Activated CD8-positive, alpha-beta T cell treated with anti-CD3 and anti-CD28 coated beads for 36 hours (primary cell): Measurements from ENCODE around the gene RLN3. TPM values are rescaled to one million over a fixed set of nuclear protein-coding genes. Genes with fewer than 3 reads are reported as not detected.

ENCODE experiments used
- ATAC-seq: fragments of 200-7000 bp; cut with Tn5 transposase; one replicate; pipeline ENCODE4 v1.10.0; 2021; ENCODE audit warnings: mild to moderate bottlenecking, moderate library complexity
- CTCF ChIA-PET: fragments of 350-600 bp; sonication (Branson Sonifier 250); formaldehyde crosslinking; loops from one replicate; lab custom pipeline; 2021; ENCODE audit warnings: antibody characterized with exemption; lab: Charles Lee
- POLR2A ChIA-PET: fragments of 350-600 bp; sonication (Branson Sonifier 250); formaldehyde crosslinking; loops from one replicate; lab custom pipeline; 2021; ENCODE audit warnings: antibody characterized with exemption; lab: Charles Lee
- DNase-seq: peaks from one replicate; pipeline ENCODE4 v3.0.0-alpha.2; 2020
- H3K27ac Mint-ChIP-seq: one replicate; pipeline ENCODE4 v1.8.0; 2021; ENCODE audit warnings: mild to moderate bottlenecking, mixed read lengths
- H3K27me3 Mint-ChIP-seq: one replicate; pipeline ENCODE4 v1.8.0; 2021; ENCODE audit warnings: mixed read lengths
- H3K36me3 Mint-ChIP-seq: one replicate; pipeline ENCODE4 v1.8.0; 2021; ENCODE audit warnings: low read depth, mixed read lengths
- H3K4me1 Mint-ChIP-seq: one replicate; pipeline ENCODE4 v1.8.0; 2021; ENCODE audit warnings: low read depth, mixed read lengths
- H3K4me3 Mint-ChIP-seq: one replicate; pipeline ENCODE4 v1.8.0; 2021; ENCODE audit warnings: mild to moderate bottlenecking, moderate library complexity, mixed read lengths
- H3K9me3 Mint-ChIP-seq: one replicate; pipeline ENCODE4 v1.8.0; 2021; ENCODE audit warnings: mixed read lengths
- CTCF ChIP-seq: fragments of 200-600 bp; IDR thresholded peaks from one replicate; pipeline ENCODE4 v1.8.0; 2022; ENCODE audit warnings: antibody characterized with exemption, mild to moderate bottlenecking
- intact Hi-C: fragments of 100-400 bp; cut with micrococcal nuclease; formaldehyde crosslinking; loops from one replicate; pipeline ENCODE4 v1.10.0; 2022
- total RNA-seq, 2 experiments: library from RNA; stranded (reverse); gene quantifications; one replicate each; pipeline ENCODE4 v1.2.3, GENCODE V29; 2021

RLN3 gene
- total RNA-seq, 2 experiments from 2014 or later = not detected

DNA sequence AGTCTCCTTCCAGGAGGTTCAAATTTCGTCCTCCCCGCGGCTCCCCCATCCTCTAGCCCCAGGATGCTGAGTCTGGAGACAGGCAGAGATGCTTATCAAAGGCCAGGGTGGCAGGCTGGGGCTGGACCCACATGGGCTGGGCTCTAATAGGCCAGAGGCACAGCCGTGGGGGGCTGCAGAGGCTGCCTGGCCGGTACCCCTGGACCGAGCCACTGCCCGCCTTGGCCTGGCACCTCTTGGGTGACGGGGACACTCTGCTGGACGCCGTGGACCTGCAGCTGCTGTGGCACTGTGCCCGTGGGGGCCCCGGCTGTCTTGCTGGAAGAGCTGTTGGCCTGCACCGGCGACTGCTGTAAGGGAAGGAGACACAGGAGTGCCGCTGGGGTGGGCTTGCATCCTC lies 47.6 kb upstream of the RLN3 start:
- CTCF ChIA-PET = no interaction called here
- POLR2A ChIA-PET = interaction anchor here (0.5 kb wide), 1 partner anchor 165 kb away, joined by 5 read pairs; no protein-coding TSS in a partner anchor
- intact Hi-C loops = no loop called here

DNA sequence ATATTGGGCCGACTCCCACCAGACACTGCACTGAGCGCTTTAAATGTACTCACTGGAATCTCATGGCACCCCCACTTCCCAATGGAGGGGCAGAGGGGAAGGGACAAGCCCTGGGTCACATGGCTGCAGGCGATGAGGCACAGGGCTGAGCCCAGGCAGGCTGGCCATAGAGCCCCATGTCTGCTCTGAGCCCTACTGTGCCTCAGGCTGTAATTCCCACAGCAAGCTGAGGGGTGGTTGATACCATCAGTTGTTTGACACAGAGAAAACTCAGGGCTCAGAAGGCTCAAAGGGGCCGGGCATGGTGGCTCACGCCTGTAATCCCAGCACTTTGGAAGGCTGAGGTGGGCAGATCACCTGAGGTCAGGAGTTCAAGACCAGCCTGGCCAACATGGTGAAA lies 46.9 kb upstream of the RLN3 start:
- Mint-ChIP-seq H3K27ac (no peak overlapping the region), H3K36me3 (peaks cover 7% of the 10 kb centered on the region), H3K27me3 (no peaks in the 10 kb centered on the region), H3K4me1 (peaks cover 34% of the 10 kb centered on the region), H3K9me3 (no peaks in the 10 kb centered on the region), H3K4me3 (no peak overlapping the region)
- POLR2A ChIA-PET = interaction anchor here (1.5 kb wide), 1 partner anchor 28 kb away, joined by 3 read pairs; no protein-coding TSS in a partner anchor
- DNase-seq (no peak), ATAC-seq (no peak)
- CTCF ChIA-PET = interaction anchor here (1.2 kb wide), 1 partner anchor 92 kb away, joined by 4 read pairs; no protein-coding TSS in a partner anchor
- intact Hi-C loops = no loop called here
- no peak for TF ChIP-seq CTCF

More for the DNA sequence above, 47.6 kb upstream of the RLN3 start:
- Mint-ChIP-seq H3K4me1 (peaks cover 28% of the 10 kb centered on the region), H3K27ac (no peak overlapping the region), H3K36me3 (peaks cover 7% of the 10 kb centered on the region), H3K27me3 (no peaks in the 10 kb centered on the region), H3K9me3 (no peaks in the 10 kb centered on the region), H3K4me3 (no peak overlapping the region)
- DNase-seq (no peak), ATAC-seq (no peak)
- no peak for TF ChIP-seq CTCF

GRCh38 chr19:13981467-13981866 lies 46.5 kb upstream of the RLN3 start:
- Mint-ChIP-seq H3K9me3 (no peaks in the 10 kb centered on the region), H3K27ac (no peak overlapping the region), H3K4me1 (peaks cover 37% of the 10 kb centered on the region), H3K27me3 (no peaks in the 10 kb centered on the region), H3K36me3 (peaks cover 5% of the 10 kb centered on the region), H3K4me3 (no peak overlapping the region)
- DNase-seq (no peak), ATAC-seq (no peak)
- intact Hi-C loops = no loop called here
- TF ChIP-seq CTCF = no peak
- ChIA-PET POLR2A (interaction anchor here (1.5 kb wide), 1 partner anchor 28 kb away, joined by 3 read pairs; no protein-coding TSS in a partner anchor), CTCF (interaction anchor here (1.2 kb wide), 1 partner anchor 92 kb away, joined by 4 read pairs; no protein-coding TSS in a partner anchor)

DNA sequence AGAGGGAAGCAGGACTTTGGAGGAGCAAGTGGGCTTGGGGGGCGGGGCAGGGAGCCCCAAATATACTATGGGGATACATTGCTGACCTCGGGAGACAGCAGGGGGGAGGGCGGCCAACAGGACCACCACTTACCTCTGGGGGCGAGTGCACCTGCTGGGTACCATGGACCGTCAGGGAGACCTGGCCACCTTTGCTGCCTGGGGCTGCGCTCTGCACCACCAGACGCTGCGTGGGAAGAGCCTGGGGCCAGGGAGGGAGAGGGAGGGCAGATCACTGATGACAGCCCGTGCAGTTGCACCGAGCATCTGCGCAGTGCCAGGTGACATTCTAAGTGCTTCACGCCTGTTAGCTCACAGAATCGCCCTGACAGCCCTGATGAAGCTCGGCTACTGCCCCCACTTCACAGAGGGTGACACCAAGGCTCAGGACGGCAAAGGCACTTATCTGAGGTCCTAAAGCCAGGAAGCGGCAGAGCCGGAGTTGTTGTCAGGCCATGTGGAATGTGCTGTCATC lies 45.9 kb upstream of the RLN3 start:
- Mint-ChIP-seq H3K4me1 (peaks cover 41% of the 10 kb centered on the region), H3K36me3 (peaks cover 5% of the 10 kb centered on the region), H3K27me3 (no peaks in the 10 kb centered on the region), H3K4me3 (no peak overlapping the region), H3K9me3 (no peaks in the 10 kb centered on the region), H3K27ac (no peak overlapping the region)
- ATAC-seq (no peak), DNase-seq (no peak)
- intact Hi-C loops = no loop called here
- CTCF ChIA-PET = interaction anchor here (1.2 kb wide), 1 partner anchor 91 kb away, joined by 4 read pairs; no protein-coding TSS in a partner anchor
- POLR2A ChIA-PET = interaction anchor here (1.5 kb wide), 1 partner anchor 29 kb away, joined by 3 read pairs; no protein-coding TSS in a partner anchor
- no peak for TF ChIP-seq CTCF

DNA sequence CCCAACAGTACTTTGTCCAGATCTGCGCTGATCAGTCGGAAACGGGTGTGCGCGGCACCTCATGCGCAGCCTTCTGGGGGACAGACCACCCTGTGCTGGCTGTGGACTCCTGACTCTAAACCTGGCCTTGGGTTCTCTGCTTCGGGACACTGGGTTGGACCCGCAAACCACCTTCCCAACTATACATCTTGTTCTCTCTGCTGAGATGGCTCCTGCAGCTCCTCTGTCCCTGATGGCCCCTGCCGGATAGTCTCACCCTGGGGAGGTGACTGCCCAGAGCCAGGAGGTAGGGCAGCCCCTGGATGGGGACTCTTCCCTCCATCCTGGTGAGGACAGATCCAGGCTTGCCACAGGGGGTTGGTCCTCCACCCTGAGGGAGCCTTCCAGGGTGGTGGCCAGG lies 45.2 kb upstream of the RLN3 start:
- peak overlapping the region; percentile 38 for H3K27ac Mint-ChIP-seq
- peaks cover 5% of the 10 kb centered on the region for H3K36me3 Mint-ChIP-seq
- DNase-seq = no peak
- intact Hi-C loops = no loop called here
- no peak for ATAC-seq
- TF ChIP-seq CTCF = no peak
- CTCF ChIA-PET = interaction anchor here (0.7 kb wide), 1 partner anchor 76 kb away, joined by 3 read pairs; no protein-coding TSS in a partner anchor
- POLR2A ChIA-PET = interaction anchor here (1.6 to 8.5 kb wide), 2 partner anchors 20 to 50 kb away, joined by 4 to 96 read pairs; partner anchors contain the start of gene RFX1
- no peaks in the 10 kb centered on the region for H3K27me3 Mint-ChIP-seq
- peaks cover 48% of the 10 kb centered on the region for H3K4me1 Mint-ChIP-seq
- H3K4me3 Mint-ChIP-seq = no peak overlapping the region
- no peaks in the 10 kb centered on the region for H3K9me3 Mint-ChIP-seq
